SK-N-SH treated with all-trans-retinoic acid at 6 μM for 48 hours (cell line): ENCODE data around the gene CUEDC1.

Source experiments
- ATAC-seq: fragments of 200-7000 bp; cut with Tn5 transposase; 3 replicates; pipeline ENCODE4 v1.9.1; 2020; ENCODE audit warnings: mild to moderate bottlenecking, moderate library complexity
- BACH2 ChIP-seq: fragments of 250-450 bp; sonication (Bioruptor Pico); IDR thresholded peaks from 2 replicates; pipeline ENCODE4 v1.9.0; 2021; ENCODE audit warnings: mild to moderate bottlenecking, borderline replicate concordance
- CREB5 ChIP-seq: fragments of 250-450 bp; sonication (Bioruptor Pico); IDR thresholded peaks from 2 replicates; pipeline ENCODE4 v1.5.1; 2020; ENCODE audit warnings: low read depth, mild to moderate bottlenecking, moderate library complexity
- CSDC2 ChIP-seq: fragments of 250-450 bp; sonication (Bioruptor Pico); IDR thresholded peaks from 2 replicates; pipeline ENCODE4 v1.5.0; 2020; ENCODE audit warnings: mild to moderate bottlenecking, moderate library complexity
- CSRNP3 ChIP-seq: fragments of 250-450 bp; sonication (Bioruptor Pico); IDR thresholded peaks from 2 replicates; pipeline ENCODE4 v1.5.1; 2021; ENCODE audit warnings: mild to moderate bottlenecking, moderate library complexity
- GLIS3 ChIP-seq: fragments of 250-450 bp; sonication (Bioruptor Pico); IDR thresholded peaks from 2 replicates; pipeline ENCODE4 v1.5.0; 2020; ENCODE audit warnings: mild to moderate bottlenecking, moderate library complexity
- ISL1 ChIP-seq: fragments of 250-450 bp; sonication (Bioruptor Pico); IDR thresholded peaks from 2 replicates; pipeline ENCODE4 v2.1.2; 2022; ENCODE audit warnings: mild to moderate bottlenecking, moderate library complexity
- OSR1 ChIP-seq: fragments of 250-450 bp; sonication (Bioruptor Pico); IDR thresholded peaks from 2 replicates; pipeline ENCODE4 v1.8.0; 2022; ENCODE audit warnings: moderate library complexity, mild to moderate bottlenecking, inconsistent platforms
- PATZ1 ChIP-seq: fragments of 250-450 bp; sonication (Bioruptor Pico); IDR thresholded peaks from 2 replicates; pipeline ENCODE4 v1.8.0; 2020; ENCODE audit warnings: mild to moderate bottlenecking, moderate library complexity, borderline replicate concordance
- POU6F1 ChIP-seq: fragments of 250-450 bp; sonication (Bioruptor Pico); IDR thresholded peaks from 2 replicates; pipeline ENCODE4 v1.8.0; 2021; ENCODE audit warnings: low read depth, mild to moderate bottlenecking, moderate library complexity, borderline replicate concordance
- RARB ChIP-seq: fragments of 250-450 bp; sonication (Bioruptor Pico); IDR thresholded peaks from 2 replicates; pipeline ENCODE4 v1.8.0; 2021; ENCODE audit warnings: mild to moderate bottlenecking, moderate library complexity
- SNAI2 ChIP-seq: fragments of 250-450 bp; sonication (Bioruptor Pico); IDR thresholded peaks from 2 replicates; pipeline ENCODE4 v1.5.0; 2020; ENCODE audit warnings: mild to moderate bottlenecking, moderate library complexity
- TOX ChIP-seq: fragments of 250-450 bp; sonication (Bioruptor Pico); IDR thresholded peaks from 2 replicates; pipeline ENCODE4 v1.8.0; 2021; ENCODE audit warnings: mild to moderate bottlenecking, moderate library complexity, borderline replicate concordance
- TSHZ2 ChIP-seq: fragments of 250-450 bp; sonication (Bioruptor Pico); IDR thresholded peaks from 2 replicates; pipeline ENCODE4 v1.5.0; 2020; ENCODE audit warnings: mild to moderate bottlenecking, moderate library complexity
- ZC3H10 ChIP-seq: fragments of 250-450 bp; sonication (Bioruptor Pico); IDR thresholded peaks from 2 replicates; pipeline ENCODE4 v1.5.1; 2021; ENCODE audit warnings: mild to moderate bottlenecking, moderate library complexity
- ZFP3 ChIP-seq: fragments of 250-450 bp; sonication (Bioruptor Pico); IDR thresholded peaks from 2 replicates; pipeline ENCODE4 v1.5.0; 2020; ENCODE audit warnings: mild to moderate bottlenecking, moderate library complexity
- ZFP30 ChIP-seq: fragments of 450-650 bp; formaldehyde crosslinking; IDR thresholded peaks from 2 replicates; pipeline ENCODE4 v1.5.0; 2022; ENCODE audit warnings: mild to moderate bottlenecking, moderate library complexity
- ZNF565 ChIP-seq: fragments of 450-650 bp; formaldehyde crosslinking; conservative IDR thresholded peaks from 2 replicates; pipeline ENCODE4 v1.5.0; 2020; ENCODE audit warnings: low read depth, mild to moderate bottlenecking, moderate library complexity
- ZNF8 ChIP-seq: fragments of 450-650 bp; formaldehyde crosslinking; IDR thresholded peaks from 2 replicates; pipeline ENCODE4 v1.5.0; 2020; ENCODE audit warnings: mild to moderate bottlenecking, moderate library complexity

Gene CUEDC1

GRCh38 chr17:57818066-57818465 is 137.1 kb downstream of the CUEDC1 start:
- TF ChIP-seq OSR1 (CRISPR knock-in tag): no peak
- TF ChIP-seq PATZ1: no peak
- no peak for TF ChIP-seq CSRNP3
- TF ChIP-seq ZFP3 (CRISPR knock-in tag): no peak
- no peak for TF ChIP-seq ZFP30 (CRISPR knock-in tag)
- TF ChIP-seq GLIS3: no peak
- TF ChIP-seq BACH2 (CRISPR knock-in tag): no peak
- no peak for TF ChIP-seq TOX (CRISPR knock-in tag)
- no peak for TF ChIP-seq RARB
- TF ChIP-seq CREB5: no peak
- TF ChIP-seq ZNF8 (CRISPR knock-in tag): no peak
- no peak for ATAC-seq

- ATAC-seq: no peak
- TF ChIP-seq ZNF8 (CRISPR knock-in tag) (no peak), TSHZ2 (no peak), POU6F1 (CRISPR knock-in tag) (no peak), ZNF565 (CRISPR knock-in tag) (no peak), TOX (CRISPR knock-in tag) (no peak), ISL1 (CRISPR knock-in tag) (no peak), ZC3H10 (CRISPR knock-in tag) (no peak), GLIS3 (no peak), CSRNP3 (no peak), ZFP30 (CRISPR knock-in tag) (no peak), PATZ1 (no peak), CSDC2 (CRISPR knock-in tag) (no peak), SNAI2 (CRISPR knock-in tag) (no peak)
These were observed 137.9 kb downstream of the CUEDC1 start for GRCh38 chr17:57817299-57817698.

GRCh38 chr17:57814421-57814820 is 140.8 kb downstream of the CUEDC1 start:
- ATAC-seq: no peak
- TF ChIP-seq CSDC2 (CRISPR knock-in tag): no peak
- no peak for TF ChIP-seq RARB
- no peak for TF ChIP-seq TSHZ2
- no peak for TF ChIP-seq CREB5
- TF ChIP-seq ZNF8 (CRISPR knock-in tag): no peak
- no peak for TF ChIP-seq OSR1 (CRISPR knock-in tag)
- no peak for TF ChIP-seq ISL1 (CRISPR knock-in tag)
